ENCODE results near the gene NEU1.
"Not testable (repeated sequence)": the region's sequence is repeated elsewhere in the genome, so short reads cannot be mapped to it uniquely, and the experiment has no call there.

NEU1 gene

GRCh38 chr6:31862344-31863235, at the start of gene NEU1:
NEU1 (minus strand) TSS chr6:31862821; CDS start chr6:31862776, 45 bp downstream.
- DNase-seq, result peak; percentile 100

DNA sequence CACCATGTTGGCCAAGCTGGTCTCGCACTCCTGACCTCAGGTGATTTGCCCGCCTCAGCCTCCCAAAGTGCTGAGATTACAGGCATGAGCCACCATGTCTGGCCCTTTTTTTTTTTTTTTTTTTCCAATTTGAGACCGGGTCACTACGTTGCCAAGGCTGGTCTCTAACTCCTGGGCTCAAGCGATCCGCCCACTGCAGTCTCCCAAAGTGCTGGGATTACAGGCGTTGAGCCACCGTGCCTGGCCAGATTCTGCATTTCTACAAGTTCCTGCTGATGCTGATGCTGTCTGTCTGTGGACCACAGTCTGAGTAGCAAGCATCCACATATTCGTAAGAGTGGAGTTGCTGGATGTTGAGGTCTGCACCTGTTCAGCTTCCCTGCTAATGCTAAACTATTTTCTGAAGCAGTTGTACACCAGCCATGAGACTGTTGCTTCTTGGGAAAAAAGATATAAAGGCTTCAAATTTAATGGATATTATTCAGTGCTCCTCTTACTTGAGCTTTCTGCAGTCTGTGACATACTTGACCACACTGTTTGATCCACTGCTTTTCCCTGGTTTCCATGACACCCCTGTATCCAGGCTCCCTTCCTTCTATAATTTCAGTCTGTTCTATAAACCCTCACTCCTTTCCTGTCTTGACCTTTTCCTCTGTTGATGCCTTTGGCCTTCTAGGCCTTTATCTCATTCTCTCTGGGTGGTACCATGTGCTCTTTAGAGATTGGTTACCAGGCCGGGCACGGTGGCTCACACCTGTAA, 49.4 kb upstream of the NEU1 start:
- DNase-seq, result no peak

GRCh38 chr6:31909298-31909697, 46.7 kb upstream of the NEU1 start:
- DNase-seq, result not testable (repeated sequence)

DNA sequence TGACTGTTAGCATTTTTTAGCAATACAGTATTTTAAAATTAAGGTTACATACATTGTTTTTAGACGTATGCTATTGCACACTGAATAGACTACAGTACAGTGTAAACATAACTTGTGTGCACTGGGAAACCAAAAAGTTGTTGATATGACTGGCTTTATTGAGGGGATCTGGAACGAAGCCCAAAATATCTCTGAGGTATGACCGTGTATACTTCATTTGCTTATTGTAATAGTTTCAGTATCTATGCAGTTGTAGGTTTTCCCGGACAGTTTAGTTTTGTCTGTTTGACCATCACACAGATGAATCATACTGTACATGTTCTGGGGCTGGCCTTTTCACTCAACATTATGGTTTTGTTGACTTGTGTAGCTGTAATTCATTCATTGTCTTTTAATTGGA, 46.2 kb upstream of the NEU1 start:
- DNase-seq, result no peak

DNA sequence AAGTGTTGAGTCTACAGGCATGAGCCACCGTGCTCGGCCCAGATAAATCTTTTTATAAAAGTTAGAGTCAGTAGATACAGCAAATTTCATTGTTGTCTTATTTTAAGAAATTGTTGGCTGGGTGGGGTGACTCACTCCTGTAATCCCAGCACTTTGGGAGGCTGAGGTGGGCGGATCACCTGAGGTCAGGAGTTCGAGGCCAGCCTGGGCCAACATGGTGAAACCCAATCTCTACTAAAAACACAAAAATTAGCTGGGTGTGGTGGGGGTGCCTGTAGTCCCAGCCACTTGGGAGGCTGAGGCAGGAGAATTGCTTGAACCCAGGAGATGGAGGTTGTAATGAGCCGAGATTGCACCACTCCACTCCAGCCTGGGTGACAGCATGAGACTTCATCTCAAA, 45.6 kb upstream of the NEU1 start:
- not testable (repeated sequence) for DNase-seq

DNA sequence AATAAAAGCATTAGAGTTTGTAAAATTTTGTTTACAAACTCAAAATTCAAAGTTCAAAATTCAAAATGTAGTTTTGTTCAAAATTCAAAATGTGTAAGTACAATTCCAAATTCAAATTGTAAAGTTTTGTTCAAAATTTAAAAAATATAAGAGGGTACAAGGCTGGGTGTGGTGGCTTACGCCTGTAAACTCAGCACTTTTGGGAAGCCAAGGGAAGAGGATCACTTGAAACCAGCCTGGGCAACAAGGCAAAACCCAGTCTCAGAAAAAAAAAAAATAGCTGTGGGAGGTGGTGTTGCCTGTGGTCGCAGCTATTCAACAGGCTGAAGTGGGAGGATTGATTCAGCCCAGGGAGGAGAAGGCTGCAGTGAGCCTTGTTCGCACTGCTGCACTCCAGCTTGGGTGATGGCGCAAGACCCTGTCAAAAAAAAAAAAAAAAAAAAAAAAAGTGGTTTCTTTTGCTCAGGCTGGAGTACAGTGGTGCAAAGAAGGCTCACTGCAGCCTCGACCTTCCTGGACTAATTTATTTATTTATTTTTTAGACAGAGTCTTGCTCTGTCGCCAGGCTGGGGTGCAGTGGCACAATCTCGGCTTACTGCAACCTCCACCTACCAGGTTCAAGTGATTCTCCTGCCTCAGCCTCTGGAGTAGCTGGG, 44.7 kb upstream of the NEU1 start:
- no peak for DNase-seq

- not testable (repeated sequence) for DNase-seq
Measured at GRCh38 chr6:31906727-31907126, 44.1 kb upstream of the NEU1 start.

DNA sequence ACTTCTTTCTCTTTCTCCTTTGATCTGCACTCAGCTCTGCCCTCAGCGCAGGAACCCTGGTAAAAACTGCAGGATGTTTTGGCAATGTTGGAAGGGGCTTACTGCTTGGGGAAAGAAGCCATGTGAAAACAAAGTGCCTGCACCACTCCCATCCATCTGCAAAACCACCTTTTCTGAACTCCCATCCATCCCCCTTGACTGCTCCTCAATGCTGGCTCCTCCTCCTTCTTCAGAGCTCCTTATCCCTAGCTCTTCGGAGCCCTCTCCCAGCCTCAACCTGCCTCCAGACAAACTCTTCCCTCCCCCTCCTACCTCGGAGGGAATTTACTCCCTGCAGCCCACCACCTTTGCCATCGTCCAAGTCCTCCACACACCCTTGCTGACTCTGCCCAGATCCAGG, 43.5 kb upstream of the NEU1 start:
- no peak for DNase-seq

GRCh38 chr6:31905041-31905440, 42.4 kb upstream of the NEU1 start:
- no peak for DNase-seq

- no peak for DNase-seq
Measured at GRCh38 chr6:31903957-31904356, 41.3 kb upstream of the NEU1 start.

GRCh38 chr6:31901953-31902643, 39.5 kb upstream of the NEU1 start, which contains the start of gene ZBTB12:
ZBTB12 (minus strand) TSS chr6:31902086; CDS start chr6:31901305, 781 bp downstream.
- DNase-seq, result peak; percentile 94

DNA sequence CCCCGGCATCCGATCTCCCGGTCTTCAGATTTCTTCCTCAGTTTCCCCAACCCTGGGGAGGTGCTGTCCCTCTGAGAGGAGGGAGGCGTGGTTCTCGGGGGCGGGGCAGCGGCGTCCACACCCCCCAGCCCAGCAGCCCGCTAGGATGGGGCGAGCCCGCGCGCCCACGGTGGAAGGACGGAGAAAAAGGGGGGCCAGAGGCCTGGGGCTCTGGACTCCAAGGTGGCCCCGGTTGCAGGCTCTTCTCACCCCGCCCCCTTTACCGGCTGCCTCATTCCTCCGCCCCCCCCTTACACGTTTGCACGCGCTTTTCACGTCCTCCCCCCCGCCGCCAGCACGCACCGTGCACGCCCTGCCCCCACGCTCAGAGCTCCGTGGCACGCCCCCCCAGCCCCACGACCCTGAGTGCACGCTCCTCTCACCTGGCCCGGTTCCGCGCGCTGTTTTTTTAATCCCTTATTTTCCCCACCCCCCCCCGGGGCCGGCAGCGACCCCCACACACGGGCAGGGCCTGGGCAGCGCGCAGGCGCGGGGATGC, 38.9 kb upstream of the NEU1 start:
- peak; percentile 87 for DNase-seq

GRCh38 chr6:31900917-31901414, 38.3 kb upstream of the NEU1 start:
- DNase-seq, result no peak

DNA sequence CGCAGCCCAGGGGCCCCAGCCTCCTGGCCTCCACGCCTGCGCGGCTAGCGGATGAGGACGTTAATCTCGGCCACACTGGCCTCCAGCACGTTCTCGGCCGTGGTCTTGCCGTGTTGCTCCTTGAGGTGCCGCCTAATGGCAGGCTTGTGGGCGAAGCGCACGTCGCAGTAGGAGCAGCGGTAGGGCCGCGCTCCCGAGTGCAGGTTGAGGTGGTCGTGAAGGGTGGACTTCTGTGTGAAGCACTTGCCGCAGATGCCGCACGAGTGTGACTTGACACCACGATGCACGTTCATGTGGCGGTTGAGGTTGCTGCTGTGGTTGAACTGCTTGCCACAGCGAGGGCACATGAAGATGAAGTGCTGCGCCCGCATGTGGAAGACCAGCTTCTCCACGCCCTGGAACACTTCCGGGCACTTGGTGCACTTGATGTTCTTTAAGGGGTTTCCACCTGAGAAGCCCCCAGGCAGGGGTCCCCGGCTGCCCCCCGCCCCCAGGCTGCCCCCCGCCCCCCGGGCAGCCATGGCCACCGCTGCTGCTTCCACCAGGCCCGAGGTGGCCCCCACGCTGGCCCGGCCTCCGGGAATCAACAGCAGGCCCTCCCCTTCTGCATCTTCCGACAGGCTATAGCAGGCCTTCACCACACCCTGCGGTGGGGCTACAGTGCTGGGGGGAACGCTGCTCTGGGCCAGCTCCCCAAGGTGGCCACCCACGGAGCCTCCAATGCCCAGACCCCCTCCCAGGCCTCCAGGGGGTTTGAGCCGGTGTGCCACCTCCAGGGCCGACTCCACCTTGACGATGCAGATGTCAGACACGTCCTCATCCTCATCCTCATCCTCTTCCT, 37.5 kb upstream of the NEU1 start:
- no peak for DNase-seq

GRCh38 chr6:31899215-31899614, 36.6 kb upstream of the NEU1 start:
- DNase-seq, result no peak

GRCh38 chr6:31898383-31899011, 35.9 kb upstream of the NEU1 start:
- peak; percentile 72 for DNase-seq

DNA sequence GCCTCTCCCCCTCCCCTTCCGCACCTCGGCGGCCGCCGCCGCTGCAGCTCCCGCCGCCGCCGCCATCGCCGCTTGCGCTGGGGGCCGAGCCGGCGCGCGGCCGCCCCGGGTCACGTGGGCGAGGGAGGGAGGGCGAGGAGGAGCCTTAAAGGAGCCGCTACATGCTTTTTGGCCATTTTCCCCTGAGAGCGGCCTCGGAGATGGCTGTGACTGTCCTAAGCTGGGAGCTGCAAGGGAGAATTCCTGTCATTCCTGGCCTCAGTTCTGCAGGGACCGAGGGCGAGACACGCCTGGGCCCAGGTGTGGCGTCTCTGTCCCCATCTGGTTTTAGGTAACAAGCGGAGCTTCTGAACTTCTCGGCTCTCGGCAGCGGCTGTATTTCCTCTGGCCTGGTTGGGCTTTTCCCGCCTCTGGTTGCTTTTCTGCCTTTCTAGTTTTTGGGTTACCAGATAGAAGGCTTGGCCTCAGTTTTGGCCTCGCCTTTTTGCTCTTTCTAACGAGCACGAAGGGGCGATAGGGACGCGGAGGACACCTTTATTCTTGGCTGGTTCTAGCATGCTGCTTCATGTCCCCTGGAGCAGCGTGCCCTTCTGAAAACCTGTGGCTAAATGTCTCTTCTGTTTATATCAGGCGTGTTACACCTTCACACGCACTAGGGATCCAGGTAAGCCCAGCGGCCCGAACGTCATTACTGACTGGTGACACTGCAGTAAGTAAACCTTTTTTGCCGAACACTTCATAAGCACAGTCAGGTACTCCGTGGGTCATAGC, 35.2 kb upstream of the NEU1 start, which contains the start of gene EHMT2:
Gene EHMT2, minus strand, starts transcription at position 87 of the 771 bp plus-strand sequence. Its CDS starts 21 bp downstream, at position 66.
- peak; percentile 95 for DNase-seq

DNA sequence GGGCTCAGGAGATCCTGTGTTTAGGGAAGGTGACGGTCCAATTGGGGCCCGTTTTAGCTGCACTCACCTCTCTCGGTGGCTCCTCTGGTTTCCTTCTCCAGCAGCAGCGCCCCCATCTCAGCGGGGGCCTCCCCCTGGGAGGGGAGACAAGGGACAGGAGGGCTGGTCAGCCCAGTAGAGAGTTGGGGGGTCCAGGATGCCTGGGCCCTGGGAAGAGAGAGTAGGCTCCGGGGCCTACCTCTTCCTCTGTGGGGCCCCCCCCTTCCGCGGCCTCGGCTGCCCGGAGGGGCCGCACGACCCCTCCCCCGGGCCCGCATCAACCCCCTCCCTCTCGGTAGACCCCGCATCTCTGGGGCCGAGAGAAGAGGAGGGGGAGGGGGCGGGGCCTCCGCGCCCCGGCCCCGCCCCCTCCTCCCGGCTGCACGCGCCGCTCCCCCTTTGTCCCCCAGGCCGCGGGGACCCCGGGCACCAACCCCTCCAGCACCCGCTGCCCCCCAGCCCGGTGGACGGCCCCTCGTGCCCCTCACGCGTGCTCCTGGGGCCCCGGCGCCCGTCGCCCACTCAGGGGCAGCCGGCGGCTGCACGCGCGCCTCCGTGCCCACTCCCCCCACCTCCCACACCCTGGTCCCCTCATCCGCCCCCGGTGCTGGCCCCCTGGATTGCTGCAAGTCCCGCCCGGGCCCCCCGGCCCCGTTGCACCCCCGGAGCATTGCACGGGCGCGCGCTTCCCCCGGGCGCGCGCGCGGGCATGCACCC, 34.4 kb upstream of the NEU1 start:
- no peak for DNase-seq

DNA sequence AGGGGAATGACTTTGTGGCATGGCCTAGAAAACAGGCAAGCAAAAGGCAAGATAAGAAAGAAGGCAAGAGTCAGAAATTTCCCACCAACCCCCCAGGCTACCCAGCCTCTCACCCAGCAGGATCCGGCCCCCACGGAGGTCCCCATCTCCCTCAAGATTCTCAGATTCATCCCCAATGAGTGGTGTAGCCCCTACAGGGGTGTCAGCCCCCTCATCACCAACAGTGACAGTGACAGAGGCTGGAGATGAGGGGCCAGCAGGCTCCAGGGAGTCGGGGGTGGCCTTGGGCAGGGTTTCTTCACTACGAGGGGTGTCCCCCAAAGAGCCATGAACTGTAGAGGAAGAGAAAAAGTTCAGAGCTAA, 33.9 kb upstream of the NEU1 start:
- no peak for DNase-seq
